HUES64 (cell line): ENCODE results near the gene CCDC186.

ENCODE experiments used
- H3K27ac ChIP-seq: 2 replicates; pipeline ENCODE4 v1.7.0; 2013; ENCODE audit warnings: low read depth, low read length, inconsistent platforms
- H3K27me3 ChIP-seq: 2 replicates; pipeline ENCODE4 v1.6.1; 2013; ENCODE audit warnings: mild to moderate bottlenecking, low read length; ENCODE audit not compliant: insufficient read depth
- H3K36me3 ChIP-seq: 2 replicates; pipeline ENCODE4 v1.6.1; 2013; ENCODE audit warnings: mild to moderate bottlenecking, low read length; ENCODE audit not compliant: insufficient read depth
- H3K4me1 ChIP-seq: 2 replicates; pipeline ENCODE4 v1.6.1; 2013; ENCODE audit warnings: mild to moderate bottlenecking, low read length, moderate library complexity; ENCODE audit not compliant: insufficient read depth
- H3K4me3 ChIP-seq: 2 replicates; pipeline ENCODE4 v1.5.1; 2013; ENCODE audit warnings: mild to moderate bottlenecking, low read length, moderate library complexity
- H3K9ac ChIP-seq: 2 replicates; pipeline ENCODE4 v1.6.1; 2013; ENCODE audit warnings: mild to moderate bottlenecking, low read depth, low read length
- H3K9me3 ChIP-seq: 2 replicates; pipeline ENCODE4 v1.6.1; 2013; ENCODE audit warnings: low read depth, low read length; ENCODE audit not compliant: insufficient read depth
- WGBS: fragments of 150-250, 120-280 bp; methylation state at CpG from one replicate; pipeline ENCODE4 v1.1.7; 2013; ENCODE audit warnings: missing lambda C conversion rate; 5-methylcytosine and 5-hydroxymethylcytosine counted together

CCDC186 gene

DNA sequence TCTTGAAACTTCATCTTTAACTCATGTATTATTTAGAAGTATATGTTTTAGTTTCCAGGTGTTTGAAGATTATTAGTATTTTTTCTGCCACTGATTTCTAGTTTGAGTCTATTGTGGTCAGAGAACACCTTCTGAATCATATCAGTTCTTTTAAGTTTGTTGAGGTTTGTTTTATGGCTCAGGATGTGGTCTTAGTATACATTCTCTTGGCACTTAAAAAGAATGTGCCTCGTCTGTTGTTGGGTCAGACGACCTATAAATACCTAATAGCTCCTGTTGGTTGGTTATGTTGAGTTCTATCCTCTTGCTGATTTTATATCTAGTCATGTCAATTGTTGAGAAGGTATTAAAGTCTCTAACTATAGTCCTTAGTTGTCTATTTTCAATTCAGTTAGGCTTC, 21.1 kb upstream of the CCDC186 start:
- 94% methylated on average over 2 of the region's 2 CpGs for WGBS
- no peak overlapping the region for H3K27ac ChIP-seq
- H3K36me3 ChIP-seq: no peaks in the 10 kb centered on the region
- H3K9ac ChIP-seq: no peak overlapping the region
- H3K4me3 ChIP-seq: no peak overlapping the region
- H3K4me1 ChIP-seq: no peaks in the 10 kb centered on the region
- H3K27me3 ChIP-seq: no peaks in the 10 kb centered on the region
- no peaks in the 10 kb centered on the region for H3K9me3 ChIP-seq

DNA sequence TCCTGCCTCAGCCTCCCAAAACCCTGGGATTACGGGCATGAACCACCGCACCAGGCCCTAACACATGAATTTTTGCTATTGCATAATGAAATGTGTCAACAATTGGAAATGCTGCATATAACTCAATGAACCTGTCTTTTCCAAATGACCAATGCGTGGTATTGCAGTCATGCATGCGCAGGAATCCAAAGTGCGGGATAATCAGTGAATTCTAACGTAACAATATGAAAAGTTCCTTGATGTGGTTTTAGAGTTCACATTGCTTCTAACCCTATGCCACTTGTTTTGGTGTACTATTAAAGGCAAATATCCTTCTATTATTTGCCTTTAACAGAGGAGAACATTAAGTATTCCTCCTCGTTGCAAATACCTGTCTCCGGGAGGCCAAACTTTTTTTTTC, 15.7 kb upstream of the CCDC186 start:
- H3K4me3 ChIP-seq: no peak overlapping the region
- no peaks in the 10 kb centered on the region for H3K27me3 ChIP-seq
- no peak overlapping the region for H3K27ac ChIP-seq
- 97% methylated on average over 8 of the region's 8 CpGs for WGBS
- no peaks in the 10 kb centered on the region for H3K36me3 ChIP-seq
- no peaks in the 10 kb centered on the region for H3K4me1 ChIP-seq
- no peak overlapping the region for H3K9ac ChIP-seq
- no peaks in the 10 kb centered on the region for H3K9me3 ChIP-seq

DNA sequence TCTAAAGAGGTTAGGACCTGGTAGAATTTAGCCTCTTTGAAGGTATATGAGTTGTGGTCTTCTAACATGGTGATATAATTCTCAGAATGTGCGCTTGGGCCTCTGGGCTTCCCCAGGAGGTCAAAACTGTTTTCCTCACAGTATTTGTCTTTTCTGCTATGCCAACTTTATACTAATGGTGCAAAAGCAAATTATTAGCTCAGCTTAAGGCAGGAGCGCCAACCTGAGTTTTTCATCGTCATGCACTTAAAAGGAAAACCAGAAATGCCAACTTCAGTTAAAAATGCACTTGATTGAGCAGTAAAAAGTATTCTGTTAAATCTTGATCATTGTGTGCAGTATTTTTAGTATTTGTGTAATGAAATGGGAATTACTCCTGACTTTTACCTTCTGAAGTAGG, 14.9 kb upstream of the CCDC186 start:
- H3K4me3 ChIP-seq: no peak overlapping the region
- no peaks in the 10 kb centered on the region for H3K27me3 ChIP-seq
- H3K36me3 ChIP-seq: no peaks in the 10 kb centered on the region
- WGBS: 95% methylated on average over 3 of the region's 3 CpGs
- no peaks in the 10 kb centered on the region for H3K9me3 ChIP-seq
- no peak overlapping the region for H3K9ac ChIP-seq
- no peak overlapping the region for H3K27ac ChIP-seq
- H3K4me1 ChIP-seq: no peaks in the 10 kb centered on the region

DNA sequence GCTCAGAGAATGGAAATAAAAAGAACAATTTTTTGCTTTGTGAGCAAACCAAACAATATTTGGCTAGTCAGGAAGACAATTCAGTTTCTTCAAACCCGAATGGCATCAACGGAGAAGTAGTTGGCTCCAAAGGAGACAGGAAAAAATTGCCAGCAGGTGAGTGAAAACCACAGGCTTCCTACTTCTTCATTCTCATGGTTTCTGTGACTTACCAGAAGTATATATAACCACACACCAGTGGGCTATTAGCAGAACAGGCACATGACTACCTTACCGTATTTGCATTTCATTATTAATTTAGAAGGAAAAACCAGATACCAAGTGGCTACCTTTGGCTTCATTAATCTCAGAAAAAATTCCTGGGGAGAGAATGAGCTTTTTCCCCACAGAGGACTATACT, 14.0 kb upstream of the CCDC186 start:
- Histone ChIP-seq H3K9me3 (no peaks in the 10 kb centered on the region), H3K36me3 (no peaks in the 10 kb centered on the region), H3K27me3 (no peaks in the 10 kb centered on the region), H3K4me1 (no peaks in the 10 kb centered on the region), H3K9ac (no peak overlapping the region), H3K4me3 (no peak overlapping the region), H3K27ac (no peak overlapping the region)
- WGBS: 96% methylated on average over 2 of the region's 3 CpGs

DNA sequence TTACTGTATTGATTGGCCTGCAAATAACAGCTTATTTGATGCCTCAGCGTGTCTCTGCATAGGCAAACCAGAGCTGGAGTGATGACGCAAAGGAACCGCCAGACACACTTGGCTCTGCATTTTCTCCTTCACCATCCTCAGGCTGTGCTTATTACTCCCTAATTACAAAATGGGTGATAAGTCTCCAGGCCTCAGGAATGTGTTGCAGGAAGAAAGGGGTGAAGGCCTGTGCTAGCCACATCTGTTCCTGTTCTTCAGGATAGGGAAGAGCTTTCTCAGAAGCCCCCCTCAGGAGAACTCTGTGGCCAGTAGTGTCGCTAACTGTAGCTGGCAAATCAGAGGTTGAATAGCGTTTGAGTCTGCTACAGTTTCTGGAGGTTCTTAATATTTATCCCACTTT, 10.3 kb upstream of the CCDC186 start:
- Histone ChIP-seq H3K36me3 (no peaks in the 10 kb centered on the region), H3K9me3 (no peaks in the 10 kb centered on the region), H3K4me1 (peaks cover 9% of the 10 kb centered on the region; the same call in 1 of the 2 replicates), H3K4me3 (no peak overlapping the region), H3K9ac (no peak overlapping the region), H3K27me3 (no peaks in the 10 kb centered on the region), H3K27ac (no peak overlapping the region)
- WGBS: 94% methylated on average over 5 of the region's 5 CpGs

DNA sequence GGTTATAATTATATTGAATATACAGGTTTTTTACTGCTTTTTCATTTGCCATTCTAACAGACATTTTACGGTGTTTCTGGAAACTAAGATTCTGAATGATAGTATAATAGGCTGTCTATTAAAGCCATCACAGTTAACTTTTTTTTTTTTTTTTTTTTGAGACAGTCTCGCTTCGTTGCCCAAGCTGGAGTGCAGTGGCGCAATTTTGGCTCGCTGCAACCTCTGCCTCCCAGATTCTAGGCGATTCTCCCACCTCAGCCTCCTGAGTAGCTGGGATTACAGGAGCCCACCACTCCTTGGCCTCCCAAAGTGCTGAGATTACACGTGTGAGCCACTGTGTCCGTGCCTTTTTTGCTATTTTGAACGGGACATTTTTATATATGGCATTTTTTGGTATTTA, 9.6 kb upstream of the CCDC186 start:
- Histone ChIP-seq H3K27ac (no peak overlapping the region), H3K9ac (no peak overlapping the region), H3K27me3 (no peaks in the 10 kb centered on the region), H3K36me3 (no peaks in the 10 kb centered on the region), H3K4me1 (peaks cover 9% of the 10 kb centered on the region; the same call in 1 of the 2 replicates), H3K4me3 (no peak overlapping the region), H3K9me3 (no peaks in the 10 kb centered on the region)
- WGBS: 91% methylated on average over 8 of the region's 9 CpGs

DNA sequence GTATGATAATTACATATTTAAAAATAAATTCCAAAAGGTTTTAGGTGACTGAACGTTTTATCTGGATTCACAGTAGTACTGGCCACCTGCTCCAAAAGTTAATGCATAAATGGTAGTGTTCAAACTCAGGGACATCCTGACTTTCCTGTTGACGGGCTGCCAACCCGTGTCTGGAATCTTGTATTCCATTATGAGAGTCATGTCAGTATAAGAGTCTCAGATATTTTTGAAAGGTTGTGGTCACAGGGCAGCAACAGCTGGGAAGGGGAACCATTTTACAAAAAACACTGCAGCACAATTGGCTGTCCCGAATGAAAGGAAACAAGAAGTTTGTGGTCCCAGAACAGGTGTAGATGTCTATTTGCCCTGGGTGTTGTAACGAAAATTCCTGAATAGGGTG, 8.0 kb upstream of the CCDC186 start:
- Histone ChIP-seq H3K27me3 (no peaks in the 10 kb centered on the region), H3K27ac (no peak overlapping the region), H3K36me3 (no peaks in the 10 kb centered on the region), H3K9ac (no peak overlapping the region), H3K4me3 (no peak overlapping the region), H3K9me3 (no peaks in the 10 kb centered on the region), H3K4me1 (peaks cover 9% of the 10 kb centered on the region; the same call in 1 of the 2 replicates)
- 88% methylated on average over 5 of the region's 5 CpGs for WGBS

DNA sequence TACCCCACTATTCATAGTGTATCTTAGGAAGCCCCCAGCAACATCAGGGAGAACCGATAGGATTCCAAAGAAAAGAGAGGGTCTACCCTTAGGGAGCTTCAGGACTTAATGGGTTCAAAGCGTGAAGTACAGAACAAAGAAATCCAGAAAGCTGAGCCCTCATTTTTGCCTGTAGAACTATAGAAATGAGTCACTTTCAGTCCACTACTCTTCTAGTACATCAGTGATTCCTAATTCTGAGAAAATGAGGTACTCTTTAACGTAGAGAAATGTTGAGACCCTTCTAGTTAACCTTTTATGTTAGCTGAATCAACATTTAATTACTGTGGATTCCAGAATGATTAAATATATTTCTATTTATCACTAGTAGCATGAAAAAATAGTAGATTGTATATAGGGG, 6.9 kb upstream of the CCDC186 start:
- WGBS: 96% methylated on average over 2 of the region's 3 CpGs

DNA sequence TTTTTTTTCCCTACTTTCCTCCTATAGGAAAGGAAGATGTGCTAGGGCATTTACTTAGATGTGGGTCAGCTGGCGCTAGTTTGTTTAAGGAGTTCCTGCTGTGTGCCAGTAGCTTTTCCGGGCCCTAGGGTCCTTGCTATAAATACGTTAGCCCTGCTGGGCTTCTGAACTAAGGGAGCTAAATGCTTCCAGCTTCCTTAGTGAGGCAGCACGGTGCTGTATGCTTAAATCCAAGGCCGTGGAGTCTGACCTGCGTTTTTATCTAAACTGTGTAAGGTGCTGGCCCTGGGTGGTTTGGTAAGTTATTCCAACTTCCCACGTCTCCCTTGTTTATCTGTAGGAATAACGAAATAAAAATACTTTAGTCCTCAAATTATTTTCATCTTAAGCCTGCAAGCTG, 5.7 kb upstream of the CCDC186 start:
- peaks cover 12% of the 10 kb centered on the region; the same call in 1 of the 2 replicates for H3K4me1 ChIP-seq
- no peak overlapping the region for H3K27ac ChIP-seq
- WGBS: 79% methylated on average over 6 of the region's 8 CpGs

More for the DNA sequence above, 6.9 kb upstream of the CCDC186 start:
- H3K27ac ChIP-seq: no peak overlapping the region
- H3K27me3 ChIP-seq: no peaks in the 10 kb centered on the region; the same call in 1 of the 2 replicates
- H3K9me3 ChIP-seq: no peaks in the 10 kb centered on the region
- no peak overlapping the region for H3K4me3 ChIP-seq
- no peak overlapping the region for H3K9ac ChIP-seq
- H3K36me3 ChIP-seq: no peaks in the 10 kb centered on the region
- H3K4me1 ChIP-seq: peaks cover 9% of the 10 kb centered on the region; the same call in 1 of the 2 replicates

DNA sequence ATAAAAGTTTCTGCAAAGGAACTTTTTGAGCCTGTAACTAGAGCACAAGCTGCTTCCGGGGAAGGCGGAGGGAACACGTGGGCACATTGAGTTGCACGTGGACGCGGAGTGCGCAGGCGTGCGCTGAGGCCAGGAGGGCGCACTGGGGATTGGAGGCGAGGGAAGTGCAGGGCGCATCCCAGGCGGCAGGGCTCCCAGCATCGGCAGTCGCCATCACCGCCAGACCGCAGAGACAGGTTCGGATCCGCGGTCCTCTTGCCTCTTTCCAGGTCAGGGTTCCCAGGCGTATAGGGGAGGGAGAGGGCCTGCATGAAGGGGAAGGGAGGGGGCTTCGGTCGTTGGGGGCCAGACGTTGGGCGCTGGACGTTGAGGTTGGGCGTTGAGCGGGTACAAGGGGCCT, 5.1 kb upstream of the CCDC186 start, which contains the start of gene TDRD1:
Gene TDRD1 (plus strand): TSS at position 206 of the 400 bp plus-strand sequence. CDS start 8,479 bp downstream, outside the sequence.
- Histone ChIP-seq H3K9me3 (no peaks in the 10 kb centered on the region), H3K36me3 (no peaks in the 10 kb centered on the region), H3K9ac (no peak within 1 kb of the TSS), H3K27me3 (peaks cover 12% of the 10 kb centered on the region; the same call in 1 of the 2 replicates), H3K4me1 (peaks cover 13% of the 10 kb centered on the region; the same call in 1 of the 2 replicates), H3K27ac (no peak within 1 kb of the TSS), H3K4me3 (no peak within 1 kb of the TSS)
- 91% methylated on average over 28 of the region's 28 CpGs for WGBS

More for the DNA sequence above, 5.7 kb upstream of the CCDC186 start:
- no peaks in the 10 kb centered on the region for H3K36me3 ChIP-seq
- no peaks in the 10 kb centered on the region for H3K9me3 ChIP-seq
- no peak overlapping the region for H3K9ac ChIP-seq
- peaks cover 12% of the 10 kb centered on the region; the same call in 1 of the 2 replicates for H3K27me3 ChIP-seq
- no peak overlapping the region for H3K4me3 ChIP-seq

DNA sequence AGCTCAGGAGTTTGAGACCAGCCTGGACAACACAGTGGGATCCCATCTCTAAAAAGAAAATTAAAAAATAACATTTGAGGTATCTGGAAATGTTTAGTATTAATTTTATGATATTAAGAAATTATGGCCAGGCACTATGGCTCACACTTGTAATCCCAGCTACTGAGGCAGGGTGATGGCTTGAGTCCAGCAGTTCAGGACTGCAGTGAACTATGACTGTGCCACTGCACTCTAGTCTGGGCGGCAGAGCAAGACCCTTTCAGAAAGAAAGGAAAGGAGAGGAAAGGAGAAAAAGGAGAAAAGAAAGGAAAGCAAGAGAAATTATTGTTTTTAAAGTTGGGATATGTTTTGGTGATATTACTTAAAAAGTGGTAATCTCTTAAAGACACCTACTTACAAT, 2.5 kb upstream of the CCDC186 start:
- Histone ChIP-seq H3K4me3 (no peak overlapping the region), H3K27me3 (peaks cover 12% of the 10 kb centered on the region; the same call in 1 of the 2 replicates), H3K4me1 (peaks cover 25% of the 10 kb centered on the region), H3K27ac (no peak overlapping the region), H3K9ac (no peak overlapping the region), H3K9me3 (no peaks in the 10 kb centered on the region), H3K36me3 (no peaks in the 10 kb centered on the region)
- WGBS: 93% methylated on average over 1 of the region's 1 CpG

DNA sequence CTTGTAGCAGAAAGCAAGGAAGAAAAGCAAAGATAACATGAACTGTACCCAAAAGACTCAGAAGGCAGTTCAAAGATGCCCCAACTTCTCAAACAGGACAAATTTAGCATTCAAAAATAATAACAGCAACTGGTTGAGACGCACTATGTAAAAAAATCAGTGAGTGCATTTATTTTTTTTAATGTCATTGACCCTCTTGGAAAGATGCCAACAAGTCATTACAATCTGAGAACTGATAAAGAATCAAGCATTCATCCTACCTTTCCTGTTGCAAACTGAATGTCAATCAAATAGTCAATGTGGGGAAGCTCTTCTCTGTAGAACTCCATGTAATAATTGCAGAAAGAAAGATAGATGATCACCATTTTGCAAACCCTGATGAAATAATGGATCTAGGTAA, 1.7 kb upstream of the CCDC186 start:
- H3K27me3 ChIP-seq: peaks cover 12% of the 10 kb centered on the region; the same call in 1 of the 2 replicates
- WGBS: 93% methylated on average over 1 of the region's 1 CpG
- no peak overlapping the region for H3K27ac ChIP-seq
- peaks cover 25% of the 10 kb centered on the region for H3K4me1 ChIP-seq
- no peak overlapping the region for H3K9ac ChIP-seq
- no peak overlapping the region for H3K4me3 ChIP-seq
- H3K36me3 ChIP-seq: no peaks in the 10 kb centered on the region
- H3K9me3 ChIP-seq: no peaks in the 10 kb centered on the region
